ENCODE results near the gene CARD10.

DNA sequence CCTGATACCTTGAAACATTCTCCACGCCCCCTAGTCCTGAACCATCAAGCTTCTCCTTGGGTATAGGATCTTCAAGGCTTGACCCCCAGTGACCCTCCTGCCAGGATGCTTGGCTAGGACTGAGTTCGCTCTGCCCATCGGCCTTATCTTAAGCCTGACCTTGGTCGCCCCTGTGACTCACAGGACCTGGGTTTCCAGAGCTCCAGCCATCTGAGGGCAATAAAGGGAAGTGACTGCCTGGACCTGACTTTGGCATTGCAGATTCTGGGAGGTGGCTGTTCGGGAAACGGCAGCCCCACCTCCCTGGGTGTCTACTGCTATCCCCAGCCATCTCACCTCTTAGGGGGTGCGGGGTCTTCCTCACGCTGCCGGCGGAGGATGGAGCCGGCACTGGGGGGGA lies 15.4 kb downstream of the CARD10 start:
- TF ChIP-seq, protein P1, sequence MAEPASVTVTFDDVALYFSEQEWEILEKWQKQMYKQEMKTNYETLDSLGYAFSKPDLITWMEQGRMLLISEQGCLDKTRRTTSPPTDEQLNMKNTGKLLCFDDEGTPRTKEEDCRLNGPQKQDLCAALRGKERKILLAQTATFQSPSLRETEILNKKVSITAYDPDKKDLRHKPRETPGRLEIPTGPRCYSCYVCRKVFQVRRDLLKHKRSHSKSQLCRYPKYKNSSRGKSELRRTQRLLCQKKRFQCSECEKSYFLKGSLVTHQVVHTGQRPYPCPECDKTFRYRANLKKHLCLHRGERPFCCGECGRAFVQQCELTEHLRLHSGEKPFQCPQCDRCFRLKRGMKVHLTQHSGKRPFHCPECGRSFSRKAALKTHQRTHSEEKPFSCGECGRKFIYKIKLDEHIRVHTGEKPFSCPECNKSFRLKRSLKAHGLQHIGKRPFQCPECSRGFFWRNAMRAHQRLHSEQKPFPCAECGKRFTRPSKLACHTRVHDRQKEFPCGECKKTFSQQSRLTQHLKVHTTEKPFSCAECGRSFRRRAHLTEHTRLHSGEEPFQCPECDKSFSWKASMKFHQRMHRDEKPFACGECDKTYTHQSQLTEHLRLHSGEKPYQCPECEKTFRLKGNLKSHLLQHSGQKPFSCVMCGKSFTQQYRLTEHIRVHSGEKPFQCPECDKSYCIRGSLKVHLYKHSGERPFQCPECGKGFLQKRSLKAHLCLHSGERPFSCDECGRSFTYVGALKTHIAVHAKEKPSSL (CRISPR knock-in tag; conservative IDR thresholded peaks at IDR 0.05): no peak
- TF ChIP-seq SP1 (CRISPR knock-in tag; conservative IDR thresholded peaks at IDR 0.05): no peak
- TF ChIP-seq, protein P2, sequence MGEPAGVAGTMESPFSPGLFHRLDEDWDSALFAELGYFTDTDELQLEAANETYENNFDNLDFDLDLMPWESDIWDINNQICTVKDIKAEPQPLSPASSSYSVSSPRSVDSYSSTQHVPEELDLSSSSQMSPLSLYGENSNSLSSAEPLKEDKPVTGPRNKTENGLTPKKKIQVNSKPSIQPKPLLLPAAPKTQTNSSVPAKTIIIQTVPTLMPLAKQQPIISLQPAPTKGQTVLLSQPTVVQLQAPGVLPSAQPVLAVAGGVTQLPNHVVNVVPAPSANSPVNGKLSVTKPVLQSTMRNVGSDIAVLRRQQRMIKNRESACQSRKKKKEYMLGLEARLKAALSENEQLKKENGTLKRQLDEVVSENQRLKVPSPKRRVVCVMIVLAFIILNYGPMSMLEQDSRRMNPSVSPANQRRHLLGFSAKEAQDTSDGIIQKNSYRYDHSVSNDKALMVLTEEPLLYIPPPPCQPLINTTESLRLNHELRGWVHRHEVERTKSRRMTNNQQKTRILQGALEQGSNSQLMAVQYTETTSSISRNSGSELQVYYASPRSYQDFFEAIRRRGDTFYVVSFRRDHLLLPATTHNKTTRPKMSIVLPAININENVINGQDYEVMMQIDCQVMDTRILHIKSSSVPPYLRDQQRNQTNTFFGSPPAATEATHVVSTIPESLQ (CRISPR knock-in tag; IDR thresholded peaks at IDR 0.05): no peak
- TF ChIP-seq, protein P3, sequence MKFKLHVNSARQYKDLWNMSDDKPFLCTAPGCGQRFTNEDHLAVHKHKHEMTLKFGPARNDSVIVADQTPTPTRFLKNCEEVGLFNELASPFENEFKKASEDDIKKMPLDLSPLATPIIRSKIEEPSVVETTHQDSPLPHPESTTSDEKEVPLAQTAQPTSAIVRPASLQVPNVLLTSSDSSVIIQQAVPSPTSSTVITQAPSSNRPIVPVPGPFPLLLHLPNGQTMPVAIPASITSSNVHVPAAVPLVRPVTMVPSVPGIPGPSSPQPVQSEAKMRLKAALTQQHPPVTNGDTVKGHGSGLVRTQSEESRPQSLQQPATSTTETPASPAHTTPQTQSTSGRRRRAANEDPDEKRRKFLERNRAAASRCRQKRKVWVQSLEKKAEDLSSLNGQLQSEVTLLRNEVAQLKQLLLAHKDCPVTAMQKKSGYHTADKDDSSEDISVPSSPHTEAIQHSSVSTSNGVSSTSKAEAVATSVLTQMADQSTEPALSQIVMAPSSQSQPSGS (CRISPR knock-in tag; IDR thresholded peaks at IDR 0.05; ENCODE audit: borderline replicate concordance, low read depth): no peak
- no peak for TF ChIP-seq JUN (CRISPR knock-in tag; IDR thresholded peaks at IDR 0.05)
- no peak for TF ChIP-seq FOXP1 (CRISPR knock-in tag; IDR thresholded peaks at IDR 0.05; ENCODE audit: borderline replicate concordance)
- TF ChIP-seq ELF4 (CRISPR knock-in tag; IDR thresholded peaks at IDR 0.05; ENCODE audit: low read depth): no peak
- TF ChIP-seq, protein P4, sequence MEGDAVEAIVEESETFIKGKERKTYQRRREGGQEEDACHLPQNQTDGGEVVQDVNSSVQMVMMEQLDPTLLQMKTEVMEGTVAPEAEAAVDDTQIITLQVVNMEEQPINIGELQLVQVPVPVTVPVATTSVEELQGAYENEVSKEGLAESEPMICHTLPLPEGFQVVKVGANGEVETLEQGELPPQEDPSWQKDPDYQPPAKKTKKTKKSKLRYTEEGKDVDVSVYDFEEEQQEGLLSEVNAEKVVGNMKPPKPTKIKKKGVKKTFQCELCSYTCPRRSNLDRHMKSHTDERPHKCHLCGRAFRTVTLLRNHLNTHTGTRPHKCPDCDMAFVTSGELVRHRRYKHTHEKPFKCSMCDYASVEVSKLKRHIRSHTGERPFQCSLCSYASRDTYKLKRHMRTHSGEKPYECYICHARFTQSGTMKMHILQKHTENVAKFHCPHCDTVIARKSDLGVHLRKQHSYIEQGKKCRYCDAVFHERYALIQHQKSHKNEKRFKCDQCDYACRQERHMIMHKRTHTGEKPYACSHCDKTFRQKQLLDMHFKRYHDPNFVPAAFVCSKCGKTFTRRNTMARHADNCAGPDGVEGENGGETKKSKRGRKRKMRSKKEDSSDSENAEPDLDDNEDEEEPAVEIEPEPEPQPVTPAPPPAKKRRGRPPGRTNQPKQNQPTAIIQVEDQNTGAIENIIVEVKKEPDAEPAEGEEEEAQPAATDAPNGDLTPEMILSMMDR (IDR thresholded peaks at IDR 0.05): no peak
- TF ChIP-seq ZBTB21 (CRISPR knock-in tag; IDR thresholded peaks at IDR 0.05; ENCODE audit: borderline replicate concordance): no peak
- TF ChIP-seq NR2C2 (CRISPR knock-in tag; IDR thresholded peaks at IDR 0.05): no peak
- TF ChIP-seq, protein P5, sequence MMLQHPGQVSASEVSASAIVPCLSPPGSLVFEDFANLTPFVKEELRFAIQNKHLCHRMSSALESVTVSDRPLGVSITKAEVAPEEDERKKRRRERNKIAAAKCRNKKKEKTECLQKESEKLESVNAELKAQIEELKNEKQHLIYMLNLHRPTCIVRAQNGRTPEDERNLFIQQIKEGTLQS (CRISPR knock-in tag; conservative IDR thresholded peaks at IDR 0.05): no peak
- TF ChIP-seq, protein P6, sequence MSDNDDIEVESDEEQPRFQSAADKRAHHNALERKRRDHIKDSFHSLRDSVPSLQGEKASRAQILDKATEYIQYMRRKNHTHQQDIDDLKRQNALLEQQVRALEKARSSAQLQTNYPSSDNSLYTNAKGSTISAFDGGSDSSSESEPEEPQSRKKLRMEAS (CRISPR knock-in tag; IDR thresholded peaks at IDR 0.05): no peak
- no peak for TF ChIP-seq CBFB (CRISPR knock-in tag; IDR thresholded peaks at IDR 0.05; ENCODE audit: low read depth)

Data from WTC11 (cell line).